HFFc6 (cell line): ENCODE results near the gene CHST11. TPM values are rescaled to one million over a fixed set of nuclear protein-coding genes. Genes with fewer than 3 reads are reported as not detected.

Source experiments
- DNase-seq: peaks from one replicate; pipeline ENCODE4 v3.0.0-alpha.2; 2018
- H3K27ac Mint-ChIP-seq: 2 replicates; pipeline ENCODE4 v1.8.0; 2020; ENCODE audit warnings: mild to moderate bottlenecking, mixed read lengths
- H3K27me3 Mint-ChIP-seq: 2 replicates; pipeline ENCODE4 v1.8.0; 2021; ENCODE audit warnings: mild to moderate bottlenecking, moderate library complexity, mixed read lengths; ENCODE audit not compliant: insufficient read depth
- H3K36me3 Mint-ChIP-seq: 2 replicates; pipeline ENCODE4 v1.8.0; 2021; ENCODE audit warnings: low read depth, mixed read lengths
- H3K4me1 Mint-ChIP-seq: 2 replicates; pipeline ENCODE4 v1.8.0; 2020; ENCODE audit warnings: low read depth, mixed read lengths
- H3K4me3 Mint-ChIP-seq: 2 replicates; pipeline ENCODE4 v1.8.0; 2020; ENCODE audit warnings: mild to moderate bottlenecking, moderate library complexity, mixed read lengths
- H3K9me3 Mint-ChIP-seq: 2 replicates; pipeline ENCODE4 v1.8.0; 2020; ENCODE audit warnings: mild to moderate bottlenecking, mixed read lengths
- CTCF ChIP-seq: fragments of 200-600 bp; sonication (generic); IDR thresholded peaks from 2 replicates; pipeline ENCODE4 v1.5.0; 2021; ENCODE audit warnings: antibody characterized with exemption, mild to moderate bottlenecking
- total RNA-seq, 6 experiments: library from RNA; stranded (reverse); fragmentation: NEBNext Ultra II Directional; extraction: Animal tissue kit (Norgen Biotek cat#: 25700); gene quantifications; 2 replicates in 1 of 6; 3 replicates in 5 of 6; pipeline ENCODE4 v1.2.3, GENCODE V29; 2021

CHST11 gene
- total RNA-seq, 6 experiments from 2014 or later, result 2.4 to 4.3 (median 3.8) TPM

DNA sequence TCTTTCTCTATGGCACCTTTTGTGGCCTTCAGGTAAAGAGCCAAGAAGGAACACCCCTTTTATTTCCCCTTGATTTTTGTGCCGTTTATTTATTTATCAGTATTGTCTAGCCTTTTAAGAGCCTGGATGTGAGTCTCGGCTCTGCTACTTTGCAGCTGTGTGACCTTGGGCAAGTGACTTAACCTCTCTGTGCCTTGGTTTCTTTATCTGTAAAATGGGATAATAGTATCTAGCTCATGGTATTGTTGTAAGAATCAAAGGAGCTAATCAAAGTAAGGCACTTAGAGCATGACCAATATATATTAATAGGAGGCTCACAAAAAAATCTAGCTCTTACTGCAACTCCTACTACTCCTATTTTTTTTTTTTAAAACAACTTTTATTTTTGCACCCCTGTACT, 179.7 kb downstream of the CHST11 start:
- Mint-ChIP-seq H3K27me3 (peaks cover 16% of the 10 kb centered on the region), H3K4me3 (no peak overlapping the region), H3K9me3 (no peaks in the 10 kb centered on the region), H3K4me1 (peaks cover 7% of the 10 kb centered on the region), H3K27ac (no peak overlapping the region), H3K36me3 (no peaks in the 10 kb centered on the region)
- no peak for TF ChIP-seq CTCF
- DNase-seq, result no peak

DNA sequence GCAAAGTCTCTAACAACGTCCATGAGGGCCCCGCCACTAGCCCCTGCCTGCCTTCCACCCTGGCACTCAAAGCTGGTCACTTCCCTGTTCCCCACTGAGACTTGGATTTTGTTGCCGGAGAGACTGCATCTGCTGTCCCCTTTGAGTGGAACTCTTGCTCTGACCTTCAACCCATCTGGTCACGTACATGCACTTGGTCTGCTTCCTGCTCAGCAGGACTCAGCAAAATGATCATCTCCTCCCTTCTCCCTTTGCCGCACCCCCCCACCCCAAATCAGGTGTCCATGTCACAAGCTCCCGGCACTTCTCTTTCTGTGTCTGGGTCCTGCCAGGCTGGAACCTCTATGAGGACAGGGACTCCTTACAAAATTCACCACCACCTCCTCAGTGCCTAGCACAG, 180.9 kb downstream of the CHST11 start:
- H3K4me3 Mint-ChIP-seq, result no peak overlapping the region
- peaks cover 15% of the 10 kb centered on the region for H3K27me3 Mint-ChIP-seq
- no peak for DNase-seq
- no peak overlapping the region for H3K27ac Mint-ChIP-seq
- TF ChIP-seq CTCF, result no peak
- peaks cover 6% of the 10 kb centered on the region for H3K4me1 Mint-ChIP-seq
- H3K9me3 Mint-ChIP-seq, result no peaks in the 10 kb centered on the region
- no peaks in the 10 kb centered on the region for H3K36me3 Mint-ChIP-seq

- Mint-ChIP-seq H3K27ac (no peak overlapping the region), H3K36me3 (no peaks in the 10 kb centered on the region), H3K4me1 (no peaks in the 10 kb centered on the region), H3K4me3 (no peak overlapping the region), H3K27me3 (peaks cover 11% of the 10 kb centered on the region; the same call in 1 of the 2 replicates), H3K9me3 (no peaks in the 10 kb centered on the region)
- TF ChIP-seq CTCF, result no peak
- no peak for DNase-seq
Observed at GRCh38 chr12:104638218-104638850, 181.6 kb downstream of the CHST11 start.

DNA sequence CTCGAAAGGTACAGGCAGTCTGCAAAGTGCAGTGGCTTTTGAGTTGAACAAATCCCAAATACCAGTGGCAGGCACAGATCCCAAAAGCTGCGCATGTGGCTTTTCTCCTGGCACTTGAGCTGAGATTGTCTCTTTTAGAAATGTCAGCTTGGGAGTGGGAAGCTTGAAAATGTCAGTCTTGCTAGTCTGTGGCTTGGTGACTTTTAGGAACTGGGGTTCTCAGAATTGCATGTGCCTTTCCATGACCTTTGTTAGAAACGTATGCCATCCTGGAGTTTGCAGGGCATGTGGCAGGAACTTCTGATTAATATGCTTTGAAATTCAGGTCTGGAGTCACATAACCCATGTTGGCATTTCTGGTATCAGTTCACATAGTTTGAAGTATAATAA, 182.1 kb downstream of the CHST11 start:
- no peak overlapping the region for H3K4me3 Mint-ChIP-seq
- no peak overlapping the region for H3K27ac Mint-ChIP-seq
- no peak for TF ChIP-seq CTCF
- no peaks in the 10 kb centered on the region for H3K4me1 Mint-ChIP-seq
- no peaks in the 10 kb centered on the region for H3K36me3 Mint-ChIP-seq
- DNase-seq, result no peak
- H3K27me3 Mint-ChIP-seq, result peaks cover 11% of the 10 kb centered on the region; the same call in 1 of the 2 replicates
- no peaks in the 10 kb centered on the region for H3K9me3 Mint-ChIP-seq

- H3K9me3 Mint-ChIP-seq, result no peaks in the 10 kb centered on the region
- H3K4me1 Mint-ChIP-seq, result no peaks in the 10 kb centered on the region
- H3K36me3 Mint-ChIP-seq, result no peaks in the 10 kb centered on the region
- no peak overlapping the region for H3K27ac Mint-ChIP-seq
- TF ChIP-seq CTCF, result no peak
- no peak overlapping the region for H3K4me3 Mint-ChIP-seq
- H3K27me3 Mint-ChIP-seq, result peaks cover 12% of the 10 kb centered on the region; the same call in 1 of the 2 replicates
- no peak for DNase-seq
Observed at GRCh38 chr12:104640956-104641355, 184.2 kb downstream of the CHST11 start.
